HK-2 (cell line): Measurements from ENCODE around the gene ELOA.
A peak's percentile ranks its signal among the peaks of the same experiment; 100 is the strongest.
"Not testable (repeated sequence)": the region's sequence is repeated elsewhere in the genome, so short reads cannot be mapped to it uniquely, and the experiment has no call there.

Experiments used
- DNase-seq: peaks from one replicate; pipeline ENCODE4 v3.0.0-alpha.2; 2018; ENCODE audit not compliant: unreplicated experiment

The ELOA gene

DNA sequence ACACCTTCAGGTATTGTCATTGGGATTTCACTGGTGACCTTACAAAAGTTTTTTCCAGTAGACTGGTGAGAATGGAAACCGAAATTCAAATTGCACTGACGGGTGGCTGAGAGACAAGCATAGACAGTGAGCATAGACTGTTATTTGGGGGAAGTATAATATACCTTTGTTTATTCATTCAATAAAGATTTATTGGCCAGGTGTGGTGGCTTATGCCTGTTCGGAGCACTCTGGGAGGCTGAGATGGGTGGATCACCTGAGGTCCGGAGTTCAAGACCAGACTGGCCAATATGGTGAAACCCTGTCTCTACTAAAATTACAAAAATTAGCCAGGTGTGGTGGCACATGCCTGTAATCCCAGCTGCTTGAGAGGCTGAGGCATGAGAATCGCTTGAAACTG, 10.0 kb upstream of the ELOA start:
- not testable (repeated sequence) for DNase-seq

GRCh38 chr1:23736437-23737134, 6.7 kb upstream of the ELOA start:
- no peak for DNase-seq

GRCh38 chr1:23741609-23742008, 1.7 kb upstream of the ELOA start:
- DNase-seq = no peak

- no peak for DNase-seq
These were observed 493 bp upstream of the ELOA start for GRCh38 chr1:23742670-23743286.

- no peak for DNase-seq
These were observed 2.2 kb downstream of the ELOA start for GRCh38 chr1:23745515-23745914.

DNA sequence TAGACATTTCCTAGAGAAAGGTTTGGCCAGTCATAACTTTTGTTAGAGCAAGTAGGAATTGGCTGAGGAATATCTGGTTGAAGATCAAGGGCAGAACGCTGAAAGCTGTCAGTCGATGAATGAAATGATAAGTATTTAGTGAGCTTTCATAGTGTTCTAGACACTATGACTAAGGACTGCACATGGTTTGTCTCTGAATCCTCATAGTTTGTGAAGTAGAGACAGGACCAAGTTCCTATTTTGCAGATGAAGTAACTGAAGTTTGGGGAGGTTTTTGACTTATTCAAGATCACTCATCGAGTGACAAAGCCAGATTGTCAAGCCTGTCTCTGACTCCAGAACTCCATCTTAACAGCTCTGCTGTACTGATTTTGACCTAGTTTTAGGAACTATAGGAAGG, 4.7 kb downstream of the ELOA start:
- no peak for DNase-seq

- peak; percentile 35 for DNase-seq
These were observed 8.0 kb downstream of the ELOA start for GRCh38 chr1:23751050-23751814.

DNA sequence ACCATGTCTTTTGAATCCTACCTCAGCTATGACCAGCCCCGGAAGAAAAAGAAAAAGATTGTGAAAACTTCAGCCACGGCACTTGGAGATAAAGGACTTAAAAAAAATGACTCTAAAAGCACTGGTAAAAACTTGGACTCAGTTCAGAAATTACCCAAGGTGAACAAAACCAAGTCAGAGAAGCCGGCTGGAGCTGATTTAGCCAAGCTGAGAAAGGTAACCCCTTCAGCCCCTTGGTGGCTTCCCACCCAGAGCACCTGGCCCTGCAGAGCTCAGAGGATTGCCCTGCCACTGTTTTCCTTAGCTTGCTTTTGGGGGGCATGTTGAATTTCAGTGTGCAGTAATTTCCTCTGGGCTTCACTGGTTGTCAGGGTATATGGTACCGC, 8.5 kb downstream of the ELOA start:
- DNase-seq = no peak

DNA sequence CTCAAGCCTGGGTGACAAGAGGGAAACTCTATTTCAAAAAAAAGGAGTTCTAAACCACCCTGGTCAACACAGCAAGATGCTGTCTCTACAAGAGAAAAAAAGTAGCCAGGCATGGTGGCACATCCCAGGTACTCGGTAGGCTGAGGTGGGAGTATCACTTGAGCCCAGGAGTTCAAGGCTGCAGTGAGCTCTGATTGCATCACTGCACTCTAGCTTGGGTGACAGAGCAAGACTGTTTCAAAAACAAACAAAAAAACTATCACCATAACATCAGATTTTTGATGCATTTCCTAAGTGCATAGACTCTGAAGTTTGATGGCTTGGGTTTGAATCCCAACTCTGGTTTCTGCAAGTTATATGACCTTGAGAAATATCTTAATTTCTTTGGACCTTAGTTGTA, 9.6 kb downstream of the ELOA start:
- DNase-seq = no peak

GRCh38 chr1:23756676-23757075, 13.4 kb downstream of the ELOA start:
- peak; percentile 50 for DNase-seq

- no peak for DNase-seq
These were observed 14.5 kb downstream of the ELOA start for GRCh38 chr1:23757812-23758211.

DNA sequence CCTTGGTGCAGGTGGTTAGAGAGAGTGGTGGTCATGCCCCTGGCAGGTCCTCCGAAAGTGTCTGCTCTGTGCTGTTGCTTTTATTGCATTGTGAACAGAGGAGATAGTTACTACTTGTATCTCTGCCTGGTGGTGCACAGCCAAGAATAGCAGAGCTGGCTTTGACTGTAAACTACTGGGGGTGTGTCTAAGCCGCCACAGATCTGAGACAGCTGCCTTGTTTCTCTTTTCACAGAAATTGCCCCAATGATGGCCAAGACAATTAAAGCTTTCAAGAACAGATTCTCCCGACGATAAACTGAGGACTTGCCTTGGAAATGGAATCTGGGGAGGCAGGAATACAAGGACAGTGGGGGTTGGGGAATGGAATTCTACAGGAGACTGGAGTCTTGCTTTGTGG, 16.0 kb downstream of the ELOA start:
- no peak for DNase-seq

GRCh38 chr1:23763041-23763577, 19.8 kb downstream of the ELOA start:
- DNase-seq = no peak

- no peak for DNase-seq
These were observed 25.5 kb downstream of the ELOA start for GRCh38 chr1:23768733-23769132.

DNA sequence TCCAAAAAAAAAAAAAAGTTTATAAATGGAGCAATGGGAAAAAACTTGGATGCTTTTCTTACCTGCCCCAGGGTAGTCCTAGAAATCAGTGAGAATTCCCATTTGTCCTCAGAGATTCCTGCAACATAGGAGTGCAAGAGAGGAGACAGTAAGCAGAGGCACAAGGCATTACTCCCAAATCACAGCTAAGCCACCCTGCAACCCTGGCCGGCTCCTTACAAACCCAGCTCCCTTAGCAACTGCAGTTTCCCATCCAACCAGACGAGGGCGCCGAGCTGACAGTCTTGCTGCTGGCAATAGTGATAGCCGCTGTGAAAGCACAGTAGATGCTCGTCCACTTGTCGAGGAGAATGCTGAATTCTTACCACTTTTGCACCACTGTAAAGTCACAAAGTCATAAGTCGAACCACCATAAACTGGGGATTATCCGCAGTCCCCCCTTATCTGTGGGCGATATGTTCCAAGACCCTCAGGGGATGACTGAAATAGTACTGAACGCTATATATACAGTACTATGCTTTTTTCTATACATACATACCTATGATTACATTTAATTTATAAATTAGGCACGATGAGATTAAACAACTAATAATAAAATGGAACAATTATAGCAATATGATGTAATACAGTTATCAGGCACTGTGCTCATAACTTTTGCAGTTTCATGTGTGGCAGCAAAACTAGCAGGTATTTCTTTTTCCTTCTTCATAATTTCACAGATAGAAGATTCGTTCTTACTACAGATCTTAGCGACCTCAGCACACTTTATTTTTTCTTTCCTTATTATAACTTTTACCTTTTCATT, 29.0 kb downstream of the ELOA start:
- DNase-seq = peak; percentile 83

DNA sequence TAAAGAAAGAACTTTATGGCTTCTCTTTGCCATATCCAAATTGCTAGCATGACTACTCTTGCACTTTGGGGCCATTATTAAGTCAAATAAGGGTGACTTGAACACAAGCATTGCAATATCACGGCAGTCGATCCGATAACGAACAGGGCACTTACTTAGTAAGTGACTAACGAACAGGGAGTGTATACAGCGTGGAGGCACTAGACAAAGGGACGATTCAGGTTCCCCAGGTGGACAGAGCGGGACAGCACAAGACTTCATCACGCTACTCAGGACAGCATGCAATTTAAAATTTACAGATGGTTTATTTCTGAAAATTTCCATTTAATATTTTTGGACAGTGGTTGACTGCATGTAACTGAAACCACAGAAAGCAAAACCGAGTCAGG, 29.6 kb downstream of the ELOA start:
- DNase-seq = no peak

- DNase-seq = no peak
These were observed 31.1 kb downstream of the ELOA start for GRCh38 chr1:23774174-23774880.

- DNase-seq = no peak
These were observed 32.9 kb downstream of the ELOA start for GRCh38 chr1:23776217-23776616.

DNA sequence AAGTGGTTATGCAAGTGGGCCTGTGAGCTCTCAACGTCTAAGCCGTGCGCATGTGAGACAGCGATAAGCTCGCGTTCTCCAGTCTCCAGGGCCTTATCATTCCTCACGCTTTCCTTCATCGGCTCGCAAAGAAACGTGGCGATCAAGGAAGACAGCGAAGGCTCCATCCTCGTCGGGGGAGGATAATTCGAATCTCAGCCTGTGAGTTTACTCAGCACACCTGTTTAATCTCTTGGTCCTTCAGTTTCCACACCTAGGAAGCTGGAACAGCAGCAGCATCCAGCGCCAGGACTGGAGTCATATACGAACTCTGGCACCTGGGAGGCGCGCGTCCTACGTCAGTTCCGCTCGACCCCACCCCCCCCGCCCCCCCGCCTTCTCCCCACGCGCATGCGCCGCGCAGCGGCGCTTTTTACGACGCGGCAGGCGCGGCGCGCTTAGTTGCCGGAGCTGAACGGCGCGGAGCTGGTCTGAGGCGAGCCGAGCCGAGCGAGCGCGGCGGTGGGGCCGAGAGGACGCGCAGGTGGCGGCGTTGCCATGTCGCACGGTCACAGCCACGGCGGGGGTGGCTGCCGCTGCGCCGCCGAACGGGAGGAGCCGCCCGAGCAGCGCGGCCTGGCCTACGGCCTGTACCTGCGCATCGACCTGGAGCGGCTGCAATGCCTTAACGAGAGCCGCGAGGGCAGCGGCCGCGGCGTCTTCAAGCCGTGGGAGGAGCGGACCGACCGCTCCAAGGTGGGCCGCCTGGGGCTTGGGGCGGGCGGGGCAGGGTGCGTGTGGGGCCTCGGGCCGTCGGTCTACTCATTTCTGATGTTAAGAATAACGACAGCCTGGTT, 34.9 kb downstream of the ELOA start, which contains the start of gene PITHD1:
Gene PITHD1, plus strand, starts transcription at position 440 of the 836 bp plus-strand sequence. Its CDS starts 98 bp downstream, at position 538.
- DNase-seq = peak; percentile 85

DNA sequence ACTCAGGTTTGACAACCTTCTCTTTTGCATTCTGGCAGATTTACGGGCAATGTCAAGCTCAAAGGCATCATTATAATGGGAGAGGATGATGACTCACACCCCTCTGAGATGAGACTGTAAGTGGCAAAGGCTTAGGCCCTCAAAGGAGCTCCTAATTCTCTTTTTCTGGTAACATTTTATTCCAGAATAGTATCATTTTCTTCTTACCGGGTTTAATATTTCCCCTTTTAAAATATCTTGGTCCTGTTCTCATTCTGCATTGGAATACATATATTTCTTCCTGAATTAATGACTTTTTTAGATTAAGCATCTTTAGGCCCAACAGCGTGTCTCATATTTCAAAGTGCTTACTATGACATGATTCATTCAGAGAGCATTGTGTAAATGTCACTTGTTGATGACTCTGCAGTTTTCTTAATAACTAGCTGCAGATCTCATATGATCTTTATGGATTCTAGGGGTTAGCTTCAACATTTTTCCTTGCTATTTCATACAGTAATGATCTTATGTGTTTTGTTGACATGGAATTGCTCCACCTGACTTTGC, 36.6 kb downstream of the ELOA start:
- DNase-seq = no peak
